K562 (cell line): ENCODE measurements around the gene KLK5. TPM values are rescaled to one million over a fixed set of nuclear protein-coding genes. Genes with fewer than 3 reads are reported as not detected.

Experiments
- ATAC-seq: fragments of 200-7000 bp; cut with Tn5 transposase; 3 replicates; pipeline ENCODE4 v1.9.1; 2020; ENCODE audit warnings: moderate library complexity
- BruUV-seq: library from RNA; stranded (reverse); fragments of 400-500 nt; replicated peaks from 2 replicates; lab custom pipeline; 2021; lab: Mats Ljungman, UMichigan
- CTCF ChIA-PET: fragments of 300-600 bp; formaldehyde crosslinking; extraction: SDS; loops from one replicate; lab custom pipeline; 2021; ENCODE audit warnings: low intra/inter-chr PET ratio; lab: Yijun Ruan, JAX
- POLR2A ChIA-PET: fragments of 300-600, 350-650 bp; sonication (Branson Sonifier 250); formaldehyde crosslinking; extraction: SDS; loops from one replicate; lab custom pipeline; 2021; ENCODE audit warnings: antibody characterized with exemption, inconsistent platforms; lab: Yijun Ruan, JAX
- DNase-seq, 4 experiments: peaks; one replicate each; pipeline versions ENCODE4 v3.0.0 to v3.0.0-alpha.2; 2011 to 2018; ENCODE audit warnings: low spot score in 3 of 4, mixed read lengths in 3 of 4; ENCODE audit errors: extremely low read depth in 1 of 4
- FAIRE-seq: peaks from 2 replicates; lab custom pipeline; 2011; peaks lifted over from hg19 to GRCh38; lab: Jason Lieb, UNC
- H2AFZ ChIP-seq: 2 replicates; pipeline ENCODE4 v1.6.0; 2011; ENCODE audit warnings: low read depth, low read length, control low read depth, inconsistent platforms
- H3K27ac ChIP-seq: fragments of 200-600 bp; 3 replicates; pipeline ENCODE4 v1.8.0; 2011; ENCODE audit warnings: low read depth, mild to moderate bottlenecking, control low read depth, inconsistent platforms, low read length, moderate library complexity, mixed read lengths; ENCODE audit errors: extremely low read depth
- H3K27me3 ChIP-seq, 2 experiments: fragments of 300-600 bp in 1 of 2; 2 replicates in 1 of 2; 3 replicates in 1 of 2; pipeline versions ENCODE4 v1.6.0 to v1.8.0; 2011; ENCODE audit warnings: inconsistent platforms in 2 of 2, low read length in 2 of 2, mild to moderate bottlenecking in 1 of 2, mixed read lengths in 1 of 2, moderate library complexity in 1 of 2; ENCODE audit not compliant: control insufficient read depth in 2 of 2, insufficient read depth in 2 of 2
- H3K36me3 ChIP-seq: fragments of 300-600 bp; 3 replicates; pipeline ENCODE4 v1.8.0; 2011; ENCODE audit warnings: mild to moderate bottlenecking, low read length, inconsistent platforms; ENCODE audit not compliant: control insufficient read depth, insufficient read depth
- H3K4me1 ChIP-seq, 2 experiments: fragments of 200-600 bp in 1 of 2; replicated peaks in 1 of 2; 2 replicates in 1 of 2; 3 replicates in 1 of 2; pipeline versions ENCODE4 v1.5.1 to v1.8.0; 2011; ENCODE audit warnings: inconsistent platforms in 2 of 2, low read length in 2 of 2, mild to moderate bottlenecking in 1 of 2, mixed read lengths in 1 of 2, moderate library complexity in 1 of 2; ENCODE audit not compliant: control insufficient read depth in 2 of 2, insufficient read depth in 2 of 2
- H3K4me2 ChIP-seq: 2 replicates; pipeline ENCODE4 v1.6.1; 2011; ENCODE audit warnings: low read length, control low read depth, inconsistent platforms, mixed read lengths; ENCODE audit not compliant: insufficient read depth
- H3K4me3 ChIP-seq: fragments of 200-600 bp; sonication (generic), shearing (Covaris generic); 2 replicates; pipeline ENCODE4 v1.5.1; 2016; ENCODE audit warnings: control low read depth, inconsistent platforms
- H3K79me2 ChIP-seq: fragments of 200-600 bp; 3 replicates; pipeline ENCODE4 v1.8.0; 2011; ENCODE audit warnings: low read length, inconsistent platforms; ENCODE audit not compliant: control insufficient read depth, insufficient read depth
- H3K9ac ChIP-seq, 2 experiments: 2 replicates each; pipeline versions ENCODE4 v1.6.0 to v1.6.1; 2011; ENCODE audit warnings: low read depth in 2 of 2, low read length in 2 of 2, control low read depth in 1 of 2, inconsistent platforms in 1 of 2, mild to moderate bottlenecking in 1 of 2, mixed read lengths in 1 of 2; ENCODE audit not compliant: insufficient read depth in 1 of 2
- H3K9me1 ChIP-seq: one replicate; pipeline ENCODE4 v1.6.0; 2011; ENCODE audit warnings: inconsistent platforms, mild to moderate bottlenecking, low read length, moderate library complexity; ENCODE audit not compliant: control insufficient read depth, insufficient read depth
- H3K9me3 ChIP-seq: replicated peaks from 2 replicates; pipeline ENCODE4 v1.5.1; 2011; ENCODE audit warnings: low read depth, low read length, inconsistent platforms; ENCODE audit not compliant: control insufficient read depth, insufficient read depth
- H4K20me1 ChIP-seq: replicated peaks from 2 replicates; pipeline ENCODE4 v1.6.1; 2011; ENCODE audit warnings: low read length, inconsistent platforms, mixed read lengths; ENCODE audit not compliant: control insufficient read depth, insufficient read depth
- ATF4 ChIP-seq: fragments of 450-650 bp; formaldehyde crosslinking; IDR thresholded peaks from 2 replicates; pipeline ENCODE4 v1.4.0; 2022; ENCODE audit warnings: mild to moderate bottlenecking, moderate library complexity
- CBX1 ChIP-seq: sonication (generic); IDR thresholded peaks from 2 replicates; pipeline ENCODE4 v1.6.1; 2016; ENCODE audit warnings: antibody characterized with exemption, low read depth, mild to moderate bottlenecking
- CBX5 ChIP-seq: IDR thresholded peaks from 2 replicates; pipeline ENCODE4 v1.6.1; 2014; ENCODE audit warnings: low read depth, borderline replicate concordance
- FOXM1 ChIP-seq, 2 experiments: fragments of 450-650 bp in 1 of 2; sonication (generic) in 1 of 2; formaldehyde crosslinking in 1 of 2; IDR thresholded peaks; 2 replicates each; pipeline versions ENCODE4 v1.6.1 to v1.9.0; 2017 to 2022; ENCODE audit warnings: low read depth in 2 of 2, mild to moderate bottlenecking in 2 of 2, missing genetic modification reagents in 1 of 2, moderate library complexity in 1 of 2
- HDAC1 ChIP-seq, 2 experiments: fragments of 450-650 bp; IDR thresholded peaks; 2 replicates each; pipeline ENCODE4 v1.6.1; 2016 to 2017; ENCODE audit warnings: inconsistent platforms in 1 of 2, mild to moderate bottlenecking in 1 of 2, moderate library complexity in 1 of 2
- HDAC2 ChIP-seq: fragments of 450-650 bp; IDR thresholded peaks from 2 replicates; pipeline ENCODE4 v1.6.1; 2016; ENCODE audit warnings: mild to moderate bottlenecking
- KDM4B ChIP-seq, 2 experiments: fragments of 450-650 bp in 1 of 2; sonication (generic) in 1 of 2; IDR thresholded peaks; 2 replicates each; pipeline ENCODE4 v1.6.1; 2016 to 2017; ENCODE audit warnings: borderline replicate concordance in 2 of 2, antibody characterized with exemption in 1 of 2, low read depth in 1 of 2, mild to moderate bottlenecking in 1 of 2
- NCOA1 ChIP-seq: fragments of 450-650 bp; IDR thresholded peaks from 2 replicates; pipeline ENCODE4 v1.6.1; 2016; ENCODE audit warnings: low read depth
- NCOA6 ChIP-seq: fragments of 450-650 bp; IDR thresholded peaks from 2 replicates; pipeline ENCODE4 v1.6.1; 2017; ENCODE audit warnings: mild to moderate bottlenecking
- OTX1 ChIP-seq: fragments of 450-650 bp; formaldehyde crosslinking; IDR thresholded peaks from 2 replicates; pipeline ENCODE4 v1.4.0; 2022; ENCODE audit warnings: mild to moderate bottlenecking
- RFX1 ChIP-seq: fragments of 450-650 bp; IDR thresholded peaks from 2 replicates; pipeline ENCODE4 v1.6.1; 2016; ENCODE audit warnings: mild to moderate bottlenecking, moderate library complexity
- RHOXF2B ChIP-seq: fragments of 250-450 bp; sonication (Bioruptor Pico); conservative IDR thresholded peaks from 2 replicates; pipeline ENCODE4 v1.5.1; 2021
- ZNF282 ChIP-seq: sonication (generic); formaldehyde crosslinking; IDR thresholded peaks from 2 replicates; pipeline ENCODE4 v1.8.1; 2023; ENCODE audit warnings: missing genetic modification reagents
- ZNF76 ChIP-seq: fragments of 250-450 bp; sonication (Bioruptor Pico); IDR thresholded peaks from 2 replicates; pipeline ENCODE4 v1.4.0; 2020; ENCODE audit warnings: mild to moderate bottlenecking, moderate library complexity, borderline replicate concordance
- ZNF780A ChIP-seq: fragments of 250-450 bp; sonication (Bioruptor Pico); IDR thresholded peaks from 2 replicates; pipeline ENCODE4 v1.5.0; 2021; ENCODE audit warnings: mild to moderate bottlenecking
- WGBS: fragments of 100-300 bp; shearing (Covaris generic); methylation state at CpG from one replicate; pipeline ENCODE4 v1.1.6; 2016; ENCODE audit warnings: low coverage, mixed read lengths; ENCODE audit not compliant: insufficient coverage; ENCODE audit errors: missing lambda C conversion rate; 5-methylcytosine and 5-hydroxymethylcytosine counted together
- in situ Hi-C: fragments of 300-500 bp; cut with MboI; formaldehyde crosslinking; loops from 4 replicates; pipeline ENCODE4 v1.15.0; 2018; ENCODE audit warnings: inconsistent platforms, mixed read lengths
- intact Hi-C: fragments of 100-400 bp; cut with micrococcal nuclease; formaldehyde crosslinking; loops from 2 replicates; pipeline ENCODE4 v1.14.2; 2022
- polyA plus RNA-seq, 8 experiments: library from polyadenylated mRNA; depleted of rRNA in 4 of 8; stranded (reverse) in 5 of 8; unstranded in 3 of 8; fragments of >200 nt; fragmentation: Nextera tagmentation in 2 of 8; fragmentation: Illumina TruSeq in 1 of 8; extraction: Ambion mirVana in 2 of 8; extraction: Trizol in 1 of 8; gene quantifications; 2 replicates each; pipeline versions ENCODE4 v1.2.1 to v1.2.3, GENCODE V29; 2011 to 2014; ENCODE audit warnings: inconsistent platforms in 1 of 8, missing spikeins in 1 of 8
- total RNA-seq, 7 experiments: library from RNA; depleted of rRNA in 6 of 7; stranded (reverse); fragments of >200 nt in 6 of 7; fragmentation: Illumina TruSeq in 2 of 7; extraction: Trizol in 2 of 7; gene quantifications; 2 replicates each; pipeline versions ENCODE4 v1.2.1 to v1.2.3, GENCODE V29; 2011 to 2021; ENCODE audit warnings: low replicate concordance in 1 of 7
- TF ChIP-seq, protein P1 (sequence below): fragments of 450-650 bp; IDR thresholded peaks from 2 replicates; pipeline ENCODE4 v1.6.1; 2016; ENCODE audit warnings: low read depth, mild to moderate bottlenecking, moderate library complexity
- TF ChIP-seq, protein P2 (sequence below), 3 experiments: IDR thresholded peaks in 2 of 3; conservative IDR thresholded peaks in 1 of 3; 2 replicates each; pipeline ENCODE4 v1.5.1; 2011 to 2012; ENCODE audit warnings: low read length in 3 of 3, mild to moderate bottlenecking in 3 of 3, control low read depth in 2 of 3, improper control_type of control experiment in 1 of 3, inconsistent platforms in 1 of 3, low read depth in 1 of 3, mixed read lengths in 1 of 3, moderate library complexity in 1 of 3; ENCODE audit not compliant: insufficient read depth in 2 of 3
- TF ChIP-seq, protein P3 (sequence below): fragments of 450-650 bp; conservative IDR thresholded peaks from 2 replicates; pipeline ENCODE4 v1.6.1; 2016; ENCODE audit warnings: missing genetic modification characterization, low read depth, mild to moderate bottlenecking, missing compliant biosample characterization, moderate library complexity

The KLK5 gene
- total and polyA plus RNA-seq, 9 of the 15 experiments (the other 6 are each of a cell fraction or from before 2014, with no cell fraction given), result not detected

- TF ChIP-seq, protein P1, sequence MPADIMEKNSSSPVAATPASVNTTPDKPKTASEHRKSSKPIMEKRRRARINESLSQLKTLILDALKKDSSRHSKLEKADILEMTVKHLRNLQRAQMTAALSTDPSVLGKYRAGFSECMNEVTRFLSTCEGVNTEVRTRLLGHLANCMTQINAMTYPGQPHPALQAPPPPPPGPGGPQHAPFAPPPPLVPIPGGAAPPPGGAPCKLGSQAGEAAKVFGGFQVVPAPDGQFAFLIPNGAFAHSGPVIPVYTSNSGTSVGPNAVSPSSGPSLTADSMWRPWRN, result no peak
- 0 out of 4 replicates have a peak, but pooled peaks of 1 of the 2 experiments have one; percentile 48 for TF ChIP-seq HDAC1 (IDR thresholded peaks at IDR 0.05)
- TF ChIP-seq RFX1, result no peak
- TF ChIP-seq ZNF76 (CRISPR knock-in tag), result no peak
- TF ChIP-seq NCOA6, result no peak
- TF ChIP-seq HDAC2, result 0 out of 2 replicates have a peak, but pooled peaks have one; percentile 19
- TF ChIP-seq OTX1 (CRISPR knock-in tag), result 0 out of 2 replicates have a peak, but pooled peaks have one; percentile 30
- no peak for TF ChIP-seq FOXM1 (IDR thresholded peaks at IDR 0.05; ENCODE audit: low read depth)
- TF ChIP-seq FOXM1 (CRISPR knock-in tag; IDR thresholded peaks at IDR 0.05; ENCODE audit: low read depth), result no peak
Measured at GRCh38 chr19:51002089-51002532, 49.3 kb upstream of the KLK5 start (continued).

DNA sequence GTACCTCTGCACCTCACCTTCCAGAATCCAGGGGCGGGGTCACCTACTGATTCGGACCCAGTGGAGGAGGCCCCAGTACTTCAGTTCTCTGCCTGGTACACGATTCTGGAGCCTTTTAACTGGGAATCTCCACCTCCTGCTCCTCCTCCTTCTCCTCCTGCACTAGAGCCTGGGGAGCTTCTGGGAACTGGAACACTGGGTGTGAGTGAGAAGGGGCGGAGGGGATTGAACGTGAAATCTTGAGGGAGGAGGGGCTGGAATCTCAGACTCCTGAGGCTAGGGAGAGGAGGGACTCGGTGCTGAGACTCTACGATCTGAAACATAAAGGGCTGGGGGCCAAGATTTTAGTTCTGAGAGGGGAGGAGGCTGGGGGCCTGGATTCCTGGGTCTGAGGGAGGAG lies 48.7 kb upstream of the KLK5 start, which contains the start of gene KLK8:
TSS of gene KLK8 (minus strand) at position 90 of the 400 bp plus-strand sequence. CDS start 437 bp downstream, outside the sequence.
- Histone ChIP-seq H3K4me2 (peak within 1 kb of the TSS; percentile 88), H3K9me1 (no peaks in the 10 kb centered on the region), H3K36me3 (no peaks in the 10 kb centered on the region), H3K4me3 (peak within 1 kb of the TSS; percentile 26), H3K4me1 (peaks cover 19 to 32% of the 10 kb centered on the region in 2 experiments; a peak in 4 of 5 replicates), H4K20me1 (no peaks in the 10 kb centered on the region), H3K9me3 (no peaks in the 10 kb centered on the region), H3K27ac (peak within 1 kb of the TSS; percentile 38; the same call in 1 of the 3 replicates), H3K27me3 (peaks cover 0 to 11% of the 10 kb centered on the region in 2 experiments; a peak in 3 of 5 replicates), H2AFZ (peak within 1 kb of the TSS; percentile 97), H3K9ac (peak within 1 kb of the TSS; percentile 53 to 87), H3K79me2 (no peaks in the 10 kb centered on the region)
- CTCF ChIA-PET, result no interaction called here
- no TSS peak for BruUV-seq
- DNase-seq (no peak), FAIRE-seq (no peak), ATAC-seq (no peak)
- WGBS, result 29% methylated on average over 7 of the region's 7 CpGs
- intact Hi-C loops, result no loop called here
- in situ Hi-C loops, result no loop called here
- POLR2A ChIA-PET, result interaction anchor here (0.6 to 1.8 kb wide), 3 partner anchors 54 to 197 kb away, joined by 3 to 11 read pairs (median 3); no protein-coding TSS in a partner anchor
- TF ChIP-seq ZNF282 (CRISPR knock-in tag) (no peak), CBX1 (no peak), NCOA1 (no peak), RHOXF2B (CRISPR knock-in tag) (no peak), CBX5 (no peak), KDM4B (IDR thresholded peaks at IDR 0.05; ENCODE audit: borderline replicate concordance in 2 of 2, low read depth in 1 of 2) (no peak), ATF4 (CRISPR knock-in tag) (no peak), ZNF780A (no peak)
- TF ChIP-seq, protein P2, sequence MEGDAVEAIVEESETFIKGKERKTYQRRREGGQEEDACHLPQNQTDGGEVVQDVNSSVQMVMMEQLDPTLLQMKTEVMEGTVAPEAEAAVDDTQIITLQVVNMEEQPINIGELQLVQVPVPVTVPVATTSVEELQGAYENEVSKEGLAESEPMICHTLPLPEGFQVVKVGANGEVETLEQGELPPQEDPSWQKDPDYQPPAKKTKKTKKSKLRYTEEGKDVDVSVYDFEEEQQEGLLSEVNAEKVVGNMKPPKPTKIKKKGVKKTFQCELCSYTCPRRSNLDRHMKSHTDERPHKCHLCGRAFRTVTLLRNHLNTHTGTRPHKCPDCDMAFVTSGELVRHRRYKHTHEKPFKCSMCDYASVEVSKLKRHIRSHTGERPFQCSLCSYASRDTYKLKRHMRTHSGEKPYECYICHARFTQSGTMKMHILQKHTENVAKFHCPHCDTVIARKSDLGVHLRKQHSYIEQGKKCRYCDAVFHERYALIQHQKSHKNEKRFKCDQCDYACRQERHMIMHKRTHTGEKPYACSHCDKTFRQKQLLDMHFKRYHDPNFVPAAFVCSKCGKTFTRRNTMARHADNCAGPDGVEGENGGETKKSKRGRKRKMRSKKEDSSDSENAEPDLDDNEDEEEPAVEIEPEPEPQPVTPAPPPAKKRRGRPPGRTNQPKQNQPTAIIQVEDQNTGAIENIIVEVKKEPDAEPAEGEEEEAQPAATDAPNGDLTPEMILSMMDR (IDR thresholded peaks at IDR 0.05 in 2 of 3, conservative IDR thresholded peaks at IDR 0.05 in 1 of 3; ENCODE audit: insufficient read depth in 2 of 3, low read depth in 1 of 3, low read length in 3 of 3), result no peak
- TF ChIP-seq, protein P3, sequence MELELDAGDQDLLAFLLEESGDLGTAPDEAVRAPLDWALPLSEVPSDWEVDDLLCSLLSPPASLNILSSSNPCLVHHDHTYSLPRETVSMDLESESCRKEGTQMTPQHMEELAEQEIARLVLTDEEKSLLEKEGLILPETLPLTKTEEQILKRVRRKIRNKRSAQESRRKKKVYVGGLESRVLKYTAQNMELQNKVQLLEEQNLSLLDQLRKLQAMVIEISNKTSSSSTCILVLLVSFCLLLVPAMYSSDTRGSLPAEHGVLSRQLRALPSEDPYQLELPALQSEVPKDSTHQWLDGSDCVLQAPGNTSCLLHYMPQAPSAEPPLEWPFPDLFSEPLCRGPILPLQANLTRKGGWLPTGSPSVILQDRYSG, result no peak
